Measurements from ENCODE around the gene ERVK3-1.

DNA sequence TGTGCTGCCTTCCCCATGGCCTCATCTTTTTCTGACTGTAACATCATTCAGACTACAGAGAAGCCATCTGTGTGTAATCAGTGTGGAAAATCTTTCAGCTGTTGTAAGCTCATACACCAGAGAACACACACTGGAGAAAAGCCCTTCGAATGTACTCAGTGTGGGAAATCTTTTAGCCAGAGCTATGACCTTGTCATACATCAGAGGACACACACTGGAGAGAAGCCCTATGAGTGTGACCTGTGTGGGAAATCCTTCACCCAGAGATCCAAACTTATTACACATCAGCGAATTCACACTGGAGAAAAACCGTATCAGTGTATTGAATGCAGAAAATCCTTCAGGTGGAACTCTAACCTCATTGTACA, 43.6 kb upstream of the ERVK3-1 start:
- TF ChIP-seq CTCF (IDR thresholded peaks at IDR 0.05) (no peak), POLR2A (IDR thresholded peaks at IDR 0.05) (no peak)
